ENCODE measurements around the gene ALDOB. TPM values are rescaled to one million over a fixed set of nuclear protein-coding genes. Genes with fewer than 3 reads are reported as not detected.

The ALDOB gene
- not detected in 2 replicates for total RNA-seq
- long read RNA-seq = 0 reads

DNA sequence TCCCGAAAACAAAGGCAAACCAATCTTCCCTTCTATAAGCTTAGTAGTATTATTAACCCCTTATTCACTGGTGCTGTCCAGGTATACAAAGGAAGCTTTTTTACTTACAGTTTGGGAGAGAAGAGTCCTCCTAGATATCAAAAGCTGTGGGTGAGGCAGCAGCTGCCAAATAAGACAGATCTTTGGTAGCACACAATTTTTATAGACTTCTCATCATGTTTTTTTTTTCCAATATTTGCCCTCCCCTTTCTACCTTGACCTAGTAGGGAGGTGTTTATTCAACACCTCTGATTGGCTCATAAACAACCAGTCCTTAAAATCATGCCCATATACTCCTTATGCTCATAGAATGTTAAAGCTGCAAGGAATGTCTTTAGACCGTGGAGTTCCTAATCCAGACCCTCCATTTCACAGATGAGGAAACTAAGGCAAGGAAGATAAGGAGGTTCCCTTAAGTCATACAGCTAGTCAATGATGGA, at the start of gene ALDOB:
TSS of gene ALDOB (minus strand) at position 174 of the 479 bp plus-strand sequence. CDS start 4,887 bp downstream, outside the sequence.
- Mint-ChIP-seq H3K9me3 (no peaks in the 10 kb centered on the region), H3K27ac (ENCODE audit: unreplicated experiment) (no peak within 1 kb of the TSS), H3K36me3 (ENCODE audit: low read depth) (no peaks in the 10 kb centered on the region), H3K4me1 (no peaks in the 10 kb centered on the region), H3K27me3 (ENCODE audit: low read depth) (no peaks in the 10 kb centered on the region), H3K4me3 (no peak within 1 kb of the TSS)
- TF ChIP-seq, protein P1, sequence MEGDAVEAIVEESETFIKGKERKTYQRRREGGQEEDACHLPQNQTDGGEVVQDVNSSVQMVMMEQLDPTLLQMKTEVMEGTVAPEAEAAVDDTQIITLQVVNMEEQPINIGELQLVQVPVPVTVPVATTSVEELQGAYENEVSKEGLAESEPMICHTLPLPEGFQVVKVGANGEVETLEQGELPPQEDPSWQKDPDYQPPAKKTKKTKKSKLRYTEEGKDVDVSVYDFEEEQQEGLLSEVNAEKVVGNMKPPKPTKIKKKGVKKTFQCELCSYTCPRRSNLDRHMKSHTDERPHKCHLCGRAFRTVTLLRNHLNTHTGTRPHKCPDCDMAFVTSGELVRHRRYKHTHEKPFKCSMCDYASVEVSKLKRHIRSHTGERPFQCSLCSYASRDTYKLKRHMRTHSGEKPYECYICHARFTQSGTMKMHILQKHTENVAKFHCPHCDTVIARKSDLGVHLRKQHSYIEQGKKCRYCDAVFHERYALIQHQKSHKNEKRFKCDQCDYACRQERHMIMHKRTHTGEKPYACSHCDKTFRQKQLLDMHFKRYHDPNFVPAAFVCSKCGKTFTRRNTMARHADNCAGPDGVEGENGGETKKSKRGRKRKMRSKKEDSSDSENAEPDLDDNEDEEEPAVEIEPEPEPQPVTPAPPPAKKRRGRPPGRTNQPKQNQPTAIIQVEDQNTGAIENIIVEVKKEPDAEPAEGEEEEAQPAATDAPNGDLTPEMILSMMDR (conservative IDR thresholded peaks at IDR 0.05) = no peak
- no peak for DNase-seq (ENCODE audit: low read depth, low spot score)

- peaks cover 3% of the 10 kb centered on the region for H3K36me3 Mint-ChIP-seq (ENCODE audit: low read depth)
- TF ChIP-seq, protein P1 (conservative IDR thresholded peaks at IDR 0.05) = no peak
- no peaks in the 10 kb centered on the region for H3K9me3 Mint-ChIP-seq
- DNase-seq (ENCODE audit: low read depth, low spot score) = no peak
- peaks cover 25% of the 10 kb centered on the region for H3K4me1 Mint-ChIP-seq
- no peak overlapping the region for H3K27ac Mint-ChIP-seq (ENCODE audit: unreplicated experiment)
- peak overlapping the region; percentile 5 for H3K4me3 Mint-ChIP-seq
- H3K27me3 Mint-ChIP-seq (ENCODE audit: low read depth) = peaks cover 6% of the 10 kb centered on the region
These were observed 48.5 kb upstream of the ALDOB start for GRCh38 chr9:101484046-101484445.

GRCh38 chr9:101481261-101481660, 45.7 kb upstream of the ALDOB start:
- Mint-ChIP-seq H3K27ac (ENCODE audit: unreplicated experiment) (no peak overlapping the region), H3K36me3 (ENCODE audit: low read depth) (peaks cover 7% of the 10 kb centered on the region), H3K4me3 (no peak overlapping the region), H3K9me3 (no peaks in the 10 kb centered on the region), H3K4me1 (peaks cover 20% of the 10 kb centered on the region), H3K27me3 (ENCODE audit: low read depth) (peaks cover 6% of the 10 kb centered on the region)
- TF ChIP-seq, protein P1 (conservative IDR thresholded peaks at IDR 0.05) = no peak
- no peak for DNase-seq (ENCODE audit: low read depth, low spot score)

- TF ChIP-seq, protein P1 (conservative IDR thresholded peaks at IDR 0.05) = no peak
- Mint-ChIP-seq H3K4me1 (peaks cover 14% of the 10 kb centered on the region), H3K4me3 (no peak overlapping the region), H3K27me3 (ENCODE audit: low read depth) (peaks cover 2% of the 10 kb centered on the region), H3K36me3 (ENCODE audit: low read depth) (peaks cover 9% of the 10 kb centered on the region), H3K27ac (ENCODE audit: unreplicated experiment) (no peak overlapping the region), H3K9me3 (no peaks in the 10 kb centered on the region)
- no peak for DNase-seq (ENCODE audit: low read depth, low spot score)
These were observed 44.8 kb upstream of the ALDOB start for GRCh38 chr9:101480386-101480785.

- Mint-ChIP-seq H3K9me3 (no peaks in the 10 kb centered on the region), H3K36me3 (ENCODE audit: low read depth) (peaks cover 12% of the 10 kb centered on the region), H3K4me3 (no peak overlapping the region), H3K4me1 (peaks cover 12% of the 10 kb centered on the region), H3K27ac (ENCODE audit: unreplicated experiment) (no peak overlapping the region), H3K27me3 (ENCODE audit: low read depth) (peaks cover 2% of the 10 kb centered on the region)
- TF ChIP-seq, protein P1 (conservative IDR thresholded peaks at IDR 0.05) = no peak
- DNase-seq (ENCODE audit: low read depth, low spot score) = no peak
These were observed 43.9 kb upstream of the ALDOB start for GRCh38 chr9:101479338-101480030.

Measured in neural crest cell (in vitro differentiated cells).